ENCODE measurements around the gene PRDM11. TPM values are rescaled to one million over a fixed set of nuclear protein-coding genes. Genes with fewer than 3 reads are reported as not detected.
A peak's percentile ranks its signal among the peaks of the same experiment; 100 is the strongest.

The PRDM11 gene
- total and polyA plus RNA-seq, 2 of the 4 experiments (the other 2 are of a cell fraction), result 2.2 to 2.7 TPM

GRCh38 chr11:45169310-45170072, 23.1 kb downstream of the PRDM11 start:
- no peak overlapping the region for H3K23ac ChIP-seq (ENCODE audit: low read depth, low read length)
- ATAC-seq (ENCODE audit: low read depth) (peak; percentile 63), DNase-seq (peak; percentile 48)
- no TSS peak for BruUV-seq (replicated peaks)
- no peak overlapping the region for H2AK5ac ChIP-seq (ENCODE audit: low read depth, low read length)
- no peak overlapping the region for H3K4me2 ChIP-seq (ENCODE audit: low read depth, low read length)
- H2AFZ ChIP-seq (replicated peaks; ENCODE audit: low read length, poor library complexity), result no peak overlapping the region
- no peaks in the 10 kb centered on the region for H3K27me3 ChIP-seq (ENCODE audit: control insufficient read depth, insufficient read depth, low read length)
- H2BK120ac ChIP-seq (ENCODE audit: low read depth, low read length), result no peak overlapping the region
- no peaks in the 10 kb centered on the region; the same call in 1 of the 2 replicates for H4K20me1 ChIP-seq (ENCODE audit: insufficient read depth, low read length)
- no peak overlapping the region for H2BK15ac ChIP-seq (ENCODE audit: low read depth, low read length)
- no peak overlapping the region for H3K9ac ChIP-seq (ENCODE audit: low read depth, low read length)
- H2BK5ac ChIP-seq (ENCODE audit: low read depth, low read length, poor library complexity, severe bottlenecking), result no peak overlapping the region
- H3K79me1 ChIP-seq (ENCODE audit: low read depth in 1 of 2, low read length in 2 of 2), result no peaks in the 10 kb centered on the region
- H3K4ac ChIP-seq (ENCODE audit: low read depth, low read length), result no peak overlapping the region
- no peak overlapping the region for H4K8ac ChIP-seq (ENCODE audit: low read depth in 2 of 2, low read length in 2 of 2)
- H3K56ac ChIP-seq (ENCODE audit: extremely low read depth, insufficient read depth, low read length), result no peak overlapping the region
- POLR2A ChIA-PET (ENCODE audit: unreplicated experiment), result no interaction called here
- H3K9me1 ChIP-seq (ENCODE audit: insufficient read depth, low read length), result no peaks in the 10 kb centered on the region; the same call in 1 of the 2 replicates
- WGBS, 2 experiments (ENCODE audit: extremely low coverage in 2 of 2, insufficient read length in 1 of 2), result no CpG with 5 or more reads among the region's 3 CpGs
- dilution Hi-C loops (cut with HindIII; ENCODE audit: low sequenced_read_pairs, unreplicated experiment), result no loop called here
- CTCF ChIA-PET, result interaction anchor here (0.6 kb wide), 1 partner anchor 33 kb away, joined by 3 read pairs; no protein-coding TSS in a partner anchor
- H4K91ac ChIP-seq (ENCODE audit: insufficient read depth, low read depth, low read length), result no peak overlapping the region
- no peak overlapping the region for H3K18ac ChIP-seq (ENCODE audit: low read depth, low read length)
- H3K4me3 ChIP-seq (ENCODE audit: insufficient read depth, low read depth, low read length), result no peak overlapping the region
- H2BK20ac ChIP-seq (ENCODE audit: low read depth, low read length), result no peak overlapping the region
- H3K9me3 ChIP-seq (ENCODE audit: control insufficient read depth, insufficient read depth, low read length), result no peaks in the 10 kb centered on the region
- in situ Hi-C loops (cut with MboI; ENCODE audit: low sequenced_read_pairs), result no loop called here
- no peak overlapping the region for H3K27ac ChIP-seq (ENCODE audit: insufficient read depth, low read length)
- H3K4me1 ChIP-seq (ENCODE audit: control insufficient read depth, insufficient read depth, low read length), result no peaks in the 10 kb centered on the region
- no peak overlapping the region for H4K5ac ChIP-seq (ENCODE audit: low read depth, low read length)
- no peak overlapping the region for H2AK9ac ChIP-seq (replicated peaks; ENCODE audit: low read depth, low read length, poor library complexity)
- TF ChIP-seq NFE2L2 (IDR thresholded peaks at IDR 0.05; ENCODE audit: low read depth, low read length), result no peak
- intact Hi-C loops (cut with micrococcal nuclease), result no loop called here
- no peak overlapping the region for H3K14ac ChIP-seq (replicated peaks; ENCODE audit: low read depth, low read length)
- no peaks in the 10 kb centered on the region for H3K36me3 ChIP-seq (ENCODE audit: control insufficient read depth, insufficient read depth, low read length)
